GM21381 (cell line): Measurements from ENCODE around the gene FAM76B.
A peak's percentile ranks its signal among the peaks of the same experiment; 100 is the strongest.
"Not testable (repeated sequence)": the region's sequence is repeated elsewhere in the genome, so short reads cannot be mapped to it uniquely, and the experiment has no call there.

Experiments
- ATAC-seq: cut with Tn5 transposase; IDR thresholded peaks from one replicate; pipeline ENCODE4 v1.9.1; 2021; ENCODE audit warnings: mild to moderate bottlenecking, moderate library complexity; ENCODE audit not compliant: unreplicated experiment

Gene FAM76B

DNA sequence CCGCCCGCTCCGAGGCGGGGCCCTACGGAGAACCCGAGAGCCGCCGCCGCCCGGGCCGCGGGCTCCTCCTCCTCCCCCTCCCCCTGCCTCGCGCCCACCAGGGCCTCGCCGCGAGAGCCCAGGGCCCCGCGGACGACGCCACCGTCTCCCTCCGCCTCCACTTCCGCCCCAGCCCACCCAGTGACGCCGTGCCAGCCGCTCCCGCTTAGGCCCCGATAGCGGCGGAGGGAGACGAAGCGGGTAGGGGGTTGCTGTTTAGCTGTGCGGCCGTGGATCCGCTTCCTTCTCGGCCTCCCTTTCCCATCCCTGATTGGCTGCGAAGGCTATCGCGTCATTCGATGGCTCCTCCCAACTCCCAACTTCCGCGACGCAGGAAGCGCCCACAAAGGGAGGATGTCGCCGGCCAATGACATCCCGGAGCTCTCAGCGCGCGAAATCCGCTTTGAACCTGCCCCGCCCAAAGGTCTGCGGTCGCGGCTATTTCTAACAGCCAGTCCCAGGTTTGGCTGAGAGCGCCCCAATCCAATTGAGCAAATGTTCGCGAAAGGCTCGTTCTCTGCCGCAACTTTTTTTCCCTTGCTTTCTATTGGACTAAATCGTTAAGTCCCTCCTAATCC, at the start of gene FAM76B:
Gene FAM76B (minus strand): TSS at position 277 of the 617 bp plus-strand sequence. CDS start 304 bp downstream, outside the sequence.
- peak; percentile 69 for ATAC-seq

DNA sequence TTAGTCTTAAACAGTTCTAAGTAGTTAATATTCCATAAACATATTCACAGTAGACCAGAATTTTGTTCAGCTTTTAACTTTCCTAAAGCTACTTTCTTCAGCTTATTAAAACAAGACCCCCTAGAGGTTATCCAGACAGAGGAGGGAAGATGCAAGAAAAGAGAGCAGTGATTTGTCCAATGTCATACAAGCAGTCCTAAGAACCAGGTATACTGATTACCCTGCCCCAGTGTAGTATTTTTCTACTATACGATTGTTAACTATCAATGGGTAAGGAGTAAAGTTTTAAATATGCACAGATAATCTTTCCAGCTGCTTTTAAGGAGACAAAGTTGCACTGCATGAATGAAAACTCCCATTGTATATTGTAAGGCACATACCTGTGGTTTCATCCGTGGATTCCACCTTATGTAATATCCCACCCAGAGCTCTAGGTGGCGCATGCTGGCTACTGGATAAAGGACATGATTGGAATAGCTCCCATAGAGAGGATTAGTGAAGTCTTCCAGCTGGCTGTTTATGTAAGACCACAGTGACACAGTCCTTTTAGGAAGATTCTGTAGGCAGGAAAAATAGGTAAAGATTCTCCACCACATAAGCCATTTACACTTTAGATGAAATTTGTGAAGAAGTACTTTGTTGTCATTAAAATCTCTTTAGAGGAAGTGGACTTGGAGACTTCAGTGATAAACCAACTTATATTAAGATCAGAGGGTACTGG, 46.3 kb upstream of the FAM76B start:
- peak; percentile 90 for ATAC-seq

DNA sequence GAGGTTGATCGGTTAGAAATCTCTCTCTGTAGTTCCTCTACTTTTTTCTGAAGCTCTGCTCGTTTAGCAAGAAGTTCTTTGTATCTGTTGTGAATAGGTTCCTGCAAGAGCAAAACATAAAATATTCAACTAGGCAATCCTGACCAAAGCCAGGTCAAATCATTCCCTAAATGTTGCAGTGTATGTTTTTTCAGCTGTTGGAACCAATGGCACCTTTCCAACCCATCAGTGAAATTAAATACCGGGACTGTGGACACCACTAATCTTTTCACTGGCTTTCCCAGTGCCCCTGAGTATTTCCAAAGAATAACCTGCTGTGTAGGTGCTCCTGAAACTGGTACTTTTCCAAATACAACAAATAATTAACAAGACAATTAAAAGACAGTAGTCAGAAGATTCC, 45.8 kb upstream of the FAM76B start:
- ATAC-seq: no peak

DNA sequence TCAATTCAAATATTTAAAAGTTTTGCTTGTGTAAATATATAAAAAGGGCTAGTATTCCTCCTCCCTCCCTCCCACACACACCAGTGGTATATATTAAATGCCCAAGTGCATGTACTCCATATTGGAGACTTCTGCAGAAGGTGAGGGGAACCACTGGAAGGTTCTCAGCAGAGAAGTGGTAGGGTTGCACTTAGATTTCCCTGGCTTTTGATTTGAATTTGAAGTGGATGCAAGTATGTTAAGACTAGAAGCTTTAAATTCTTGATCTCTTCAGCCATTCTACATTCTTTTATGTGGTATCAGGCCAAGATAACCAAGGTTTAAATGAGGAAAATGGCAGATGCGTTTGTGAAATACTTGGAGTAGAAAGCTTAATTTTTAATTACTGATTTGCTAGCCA, 43.8 kb upstream of the FAM76B start:
- ATAC-seq: no peak

DNA sequence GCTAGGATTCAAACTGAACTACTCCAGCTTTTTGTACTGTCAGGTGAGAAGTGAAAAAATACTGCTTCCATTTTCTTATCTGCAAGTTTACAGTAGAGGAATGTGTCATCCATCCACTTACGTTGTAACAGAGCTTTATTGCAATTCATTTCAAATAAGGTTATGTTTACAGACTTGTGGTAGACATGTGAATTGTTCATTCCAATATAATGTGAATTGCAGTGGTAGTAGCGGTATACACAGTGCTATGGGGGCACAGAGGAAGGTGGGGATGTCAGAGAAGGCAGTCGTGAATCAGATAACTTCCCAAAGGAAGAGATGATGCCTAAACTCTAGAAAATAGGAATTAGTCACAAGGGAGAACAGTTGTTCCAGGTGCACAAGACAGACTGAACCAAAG, 43.2 kb upstream of the FAM76B start:
- ATAC-seq: no peak

DNA sequence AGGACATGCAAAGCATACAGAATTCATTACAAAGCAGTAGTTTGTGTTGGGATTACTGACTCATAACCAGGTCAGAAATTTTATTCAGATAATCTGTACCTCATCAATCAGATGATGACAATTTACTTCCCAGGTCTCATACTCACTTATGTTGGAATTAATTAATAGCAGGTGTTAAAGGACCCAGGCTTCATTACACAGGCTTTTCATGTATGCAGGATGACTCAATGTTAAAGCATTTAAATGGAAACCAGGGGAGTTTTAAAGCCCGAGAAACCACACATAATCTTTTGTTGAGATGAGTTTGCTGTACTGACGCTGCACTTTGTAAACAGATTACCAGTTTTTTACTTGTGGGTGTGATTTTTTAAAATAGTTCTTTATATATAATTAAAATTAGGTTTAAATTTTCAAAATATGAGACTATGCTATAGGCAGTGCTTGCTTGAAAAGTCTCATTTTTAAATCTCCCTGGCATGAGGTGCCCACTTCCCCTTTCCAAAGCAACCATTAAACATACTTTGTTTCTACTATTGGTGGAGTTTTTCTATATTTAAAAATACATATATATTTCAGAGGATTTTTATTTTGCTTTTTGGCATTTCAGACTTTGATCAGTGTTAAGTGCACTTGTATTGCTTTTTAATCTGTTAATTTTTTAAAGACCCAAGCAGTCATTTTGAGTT, 41.8 kb upstream of the FAM76B start:
- ATAC-seq: no peak

DNA sequence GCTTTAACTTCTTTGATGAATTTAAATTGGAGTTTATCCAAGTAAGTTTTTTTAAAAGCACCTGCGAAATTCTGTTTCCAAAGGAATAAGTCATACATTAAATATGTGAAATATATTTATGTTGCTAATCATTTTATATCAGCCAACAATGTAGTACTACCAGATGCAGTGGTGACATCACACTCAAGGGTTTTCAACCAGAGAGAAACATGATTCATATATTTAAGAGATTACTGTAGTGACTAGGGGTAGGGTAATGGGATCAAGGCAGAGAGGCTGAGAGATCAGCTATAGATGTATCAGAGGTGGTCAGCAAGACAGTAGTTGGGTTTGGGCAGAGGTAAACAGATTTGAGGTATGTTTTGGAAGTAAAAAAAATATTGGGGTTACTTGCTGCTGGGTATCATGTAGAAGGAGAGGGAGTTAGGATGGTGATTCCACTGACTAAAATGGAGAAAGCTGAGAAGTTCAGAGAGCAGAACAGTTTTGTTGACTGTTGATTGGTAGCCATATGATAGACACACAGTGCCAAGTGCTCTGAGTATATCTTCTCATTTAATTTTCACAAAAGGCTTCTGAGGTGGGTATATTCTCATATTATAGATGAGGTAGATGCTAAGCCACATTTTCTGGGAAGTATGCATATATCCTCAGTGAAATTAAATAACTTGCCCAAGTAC, 40.1 kb upstream of the FAM76B start:
- ATAC-seq: no peak

DNA sequence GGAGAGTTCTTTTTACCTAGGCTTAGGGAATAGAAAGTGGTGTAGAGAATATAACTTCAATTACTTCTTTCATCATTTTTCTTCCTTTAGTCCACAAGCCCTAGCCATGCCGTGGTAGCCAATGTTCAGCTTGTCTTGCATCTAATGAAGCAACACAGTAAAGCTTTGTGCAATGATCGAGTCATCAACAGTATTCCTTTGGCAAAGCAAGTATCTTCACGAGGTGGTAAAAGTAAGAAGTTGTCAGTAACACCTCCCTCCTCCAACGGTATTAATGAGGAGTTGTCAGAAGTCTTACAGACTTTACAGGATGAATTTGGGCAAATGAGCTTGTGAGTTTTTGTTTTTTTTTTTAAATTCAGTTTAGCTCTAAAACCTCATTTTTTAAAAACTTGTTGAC, 38.1 kb upstream of the FAM76B start:
- no peak for ATAC-seq

DNA sequence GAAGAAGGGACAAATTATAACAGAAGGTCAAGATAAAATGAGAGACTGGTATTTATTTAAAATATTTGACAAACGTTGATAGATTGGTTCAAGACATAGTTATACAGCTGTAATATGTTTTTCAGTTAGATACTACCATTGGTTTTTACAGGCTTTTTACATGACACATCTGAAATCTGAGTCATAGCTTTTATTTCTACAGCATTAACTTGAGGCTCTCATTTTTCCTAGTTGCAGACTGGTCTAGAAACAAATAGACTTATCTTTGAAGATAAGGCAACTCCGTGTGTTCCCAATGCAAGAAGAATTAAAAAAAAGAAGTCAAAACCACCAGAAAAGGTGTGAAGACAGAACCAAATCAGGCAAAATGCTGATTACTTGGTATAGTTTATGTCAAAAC, 32.1 kb upstream of the FAM76B start:
- ATAC-seq: no peak

DNA sequence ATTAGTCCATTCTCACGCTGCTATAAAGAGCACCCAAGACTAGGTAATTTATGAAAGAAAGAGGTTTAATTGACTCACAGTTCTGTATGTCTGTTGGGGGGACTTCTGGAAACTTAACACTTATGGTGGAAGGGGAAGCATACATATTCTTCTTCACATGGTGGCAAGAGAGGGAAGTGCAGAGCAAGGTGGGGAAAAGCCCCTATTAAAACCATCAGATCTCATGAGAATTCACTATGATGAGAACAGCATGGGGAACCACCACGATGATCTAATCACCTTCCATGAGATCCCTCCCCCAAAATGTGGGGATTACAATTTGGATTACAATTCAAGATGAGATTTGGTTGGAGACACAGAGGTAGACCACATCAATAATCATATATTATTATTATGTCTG, 26.5 kb upstream of the FAM76B start:
- no peak for ATAC-seq

DNA sequence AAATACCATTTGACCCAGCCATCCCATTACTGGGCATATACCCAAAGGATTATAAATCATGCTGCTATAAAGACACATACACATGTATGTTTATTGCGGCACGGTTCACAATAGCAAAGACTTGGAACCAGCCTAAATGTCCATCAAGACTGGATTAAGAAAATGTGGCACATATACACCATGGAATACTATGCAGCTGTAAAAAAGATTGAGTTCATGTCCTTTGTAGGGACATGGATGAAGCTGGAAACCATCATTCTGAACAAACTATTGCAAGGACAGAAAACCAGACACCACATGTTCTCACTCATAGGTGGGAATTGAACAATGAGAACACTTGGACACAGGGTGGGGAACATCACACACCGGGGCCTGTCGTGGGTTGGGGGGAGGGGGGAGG, 21.5 kb upstream of the FAM76B start:
- not testable (repeated sequence) for ATAC-seq

DNA sequence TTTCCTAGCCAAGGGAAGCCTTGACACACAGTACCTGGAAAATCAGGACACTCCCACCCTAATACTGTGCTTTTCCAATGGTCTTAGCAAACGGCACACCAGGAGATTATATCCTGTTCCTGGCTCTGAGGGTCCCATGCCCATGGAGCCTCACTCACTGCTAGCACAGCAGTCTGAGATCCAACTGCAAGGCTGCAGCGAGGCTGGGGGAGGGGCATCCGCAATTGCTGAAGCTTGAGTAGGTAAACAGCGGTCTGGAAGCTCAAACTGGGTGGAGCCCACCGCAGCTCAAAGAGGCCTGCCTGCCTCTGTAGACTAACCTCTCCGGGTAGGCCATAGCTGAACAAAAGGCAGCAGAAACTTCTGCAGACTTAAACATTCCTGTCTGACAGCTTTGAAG, 16.9 kb upstream of the FAM76B start:
- ATAC-seq: not testable (repeated sequence)

DNA sequence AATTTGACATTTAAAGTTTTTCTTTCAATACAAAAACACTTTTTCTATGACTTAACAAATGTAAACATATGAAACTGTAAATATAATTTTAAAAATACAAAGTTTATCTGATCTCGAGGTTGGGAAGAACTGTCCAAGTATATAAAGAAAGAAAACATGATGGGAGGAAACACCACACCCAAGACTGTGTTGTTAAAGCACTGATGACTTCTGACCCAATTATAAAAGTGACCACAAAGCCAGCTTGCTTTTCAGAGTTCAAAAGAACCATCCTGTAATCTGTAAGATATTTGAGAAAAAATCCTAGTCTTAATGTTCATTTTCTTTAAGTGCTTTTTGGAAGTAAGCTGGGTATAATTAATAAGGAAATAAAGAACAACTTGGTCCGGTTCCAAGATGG, 16.3 kb upstream of the FAM76B start:
- ATAC-seq: no peak

DNA sequence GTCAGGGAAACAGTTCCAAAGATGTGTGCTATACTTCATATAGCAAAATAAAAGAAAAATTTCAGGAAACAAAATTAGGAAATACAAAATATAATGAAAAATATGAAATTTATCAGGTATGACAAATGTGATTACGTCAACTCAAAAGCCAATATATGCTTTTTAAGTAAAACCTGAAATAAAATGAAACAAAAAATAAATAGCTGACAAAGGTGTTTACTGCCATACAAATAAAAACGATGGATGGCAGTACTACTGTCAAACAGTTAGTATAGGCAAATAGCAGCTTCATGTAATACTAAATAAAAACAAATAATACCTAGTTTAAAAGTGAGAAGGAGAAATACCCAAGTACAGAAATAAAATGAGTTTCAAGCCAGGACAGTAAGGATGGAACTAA, 14.4 kb upstream of the FAM76B start:
- no peak for ATAC-seq

DNA sequence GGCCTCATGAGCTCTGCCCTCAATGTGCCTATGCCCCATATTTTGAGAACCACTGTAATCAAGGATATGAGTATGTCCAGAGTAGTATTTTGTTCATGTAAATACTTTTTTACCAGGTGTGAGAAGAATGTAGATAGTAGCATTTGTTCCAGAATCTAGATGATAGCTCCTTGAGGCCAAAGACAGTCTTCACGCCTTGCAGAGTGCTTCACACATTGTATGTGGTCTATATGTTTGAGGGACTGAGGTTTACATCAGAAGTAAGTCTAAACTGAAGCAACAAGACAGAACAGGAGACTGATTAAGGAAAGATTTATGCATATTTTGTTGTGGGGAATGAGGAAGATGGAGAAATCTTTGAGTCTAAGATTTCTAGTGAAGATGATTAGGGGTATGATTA, 13.2 kb upstream of the FAM76B start:
- no peak for ATAC-seq

DNA sequence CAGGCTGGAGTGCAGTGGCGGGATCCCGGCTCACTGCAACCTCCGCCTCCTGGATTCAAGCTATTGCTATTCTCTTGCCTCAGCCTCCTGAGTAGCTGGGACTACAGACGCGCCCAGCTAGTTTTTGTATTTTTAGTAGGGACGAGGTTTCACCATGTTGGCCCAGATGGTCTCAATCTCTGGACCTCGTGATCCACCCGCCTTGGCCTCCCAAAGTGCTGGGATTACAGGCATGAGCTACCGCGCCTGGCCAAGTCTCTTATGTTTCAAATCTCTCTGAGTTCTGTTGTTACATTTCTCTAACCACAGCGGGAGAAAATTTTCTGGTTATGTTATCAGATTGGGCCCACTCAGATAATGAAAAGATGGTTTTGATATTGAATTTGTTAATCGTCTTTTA, 10.9 kb upstream of the FAM76B start:
- ATAC-seq: no peak

DNA sequence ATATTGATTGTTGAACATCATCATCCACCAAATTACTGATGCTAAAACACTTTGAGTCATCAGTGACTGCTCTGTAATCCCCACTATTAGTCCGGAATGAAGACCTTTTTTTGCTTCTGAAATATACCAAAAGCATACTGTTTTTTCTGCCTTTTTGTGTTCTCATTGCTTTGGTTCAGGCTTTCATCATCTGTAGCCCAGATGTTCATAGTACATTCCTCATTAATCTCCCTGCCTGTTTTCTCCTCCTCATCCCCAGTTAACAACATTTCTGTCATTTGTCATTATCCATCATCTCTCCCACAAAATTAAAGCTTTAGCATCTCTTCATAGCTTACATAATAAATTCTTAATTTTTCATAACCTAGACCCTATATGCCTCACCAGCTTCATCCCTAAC, 10.0 kb upstream of the FAM76B start:
- ATAC-seq: no peak

DNA sequence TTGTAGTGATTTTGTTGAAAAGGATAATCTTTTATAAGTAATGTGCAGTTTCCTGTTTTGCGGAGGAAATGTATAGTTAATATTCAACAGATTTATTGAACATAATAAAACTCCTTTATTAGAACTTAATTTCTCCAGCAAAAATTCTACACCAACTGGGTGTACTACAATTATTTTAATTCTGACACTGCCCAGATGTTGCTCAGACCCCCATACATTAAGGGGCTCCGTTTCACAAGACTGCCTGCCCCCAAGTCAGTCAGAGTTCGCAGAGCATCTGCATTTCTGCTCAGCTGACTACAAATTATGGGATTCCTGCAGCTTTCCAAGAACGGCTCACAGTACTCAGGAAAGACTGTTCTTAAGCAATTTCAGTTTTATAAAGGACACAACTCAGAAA, 6.9 kb upstream of the FAM76B start:
- no peak for ATAC-seq

DNA sequence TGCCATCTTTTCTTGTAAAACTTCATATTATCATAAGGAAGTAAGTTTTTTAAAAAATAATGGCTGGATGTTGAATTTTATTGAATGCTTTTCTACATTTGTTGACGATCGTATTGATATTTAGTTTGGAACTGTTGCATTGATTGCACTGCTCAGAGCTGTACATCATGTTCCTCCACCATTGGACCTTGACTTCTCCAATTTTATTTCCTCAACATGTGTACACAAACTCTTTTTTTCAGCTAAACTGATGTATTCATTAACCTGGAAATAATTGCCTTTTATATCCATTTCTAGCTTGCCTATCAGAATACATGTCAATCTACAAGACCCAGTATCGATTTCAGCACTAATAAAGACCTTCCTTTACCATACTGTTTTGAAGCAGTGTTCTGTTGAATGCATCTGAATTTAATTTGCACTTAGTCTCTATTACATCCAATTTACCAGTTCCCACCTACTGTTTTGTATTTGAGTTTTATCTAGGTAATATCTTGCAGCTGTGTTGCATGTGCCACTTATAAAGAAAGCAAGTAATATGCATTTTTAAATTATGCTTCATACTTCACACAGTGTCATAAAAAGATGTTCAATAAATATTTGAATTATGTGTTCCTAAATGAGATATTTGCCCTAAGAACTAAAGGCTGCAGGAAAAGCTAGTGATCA, 6.2 kb upstream of the FAM76B start:
- ATAC-seq: no peak

DNA sequence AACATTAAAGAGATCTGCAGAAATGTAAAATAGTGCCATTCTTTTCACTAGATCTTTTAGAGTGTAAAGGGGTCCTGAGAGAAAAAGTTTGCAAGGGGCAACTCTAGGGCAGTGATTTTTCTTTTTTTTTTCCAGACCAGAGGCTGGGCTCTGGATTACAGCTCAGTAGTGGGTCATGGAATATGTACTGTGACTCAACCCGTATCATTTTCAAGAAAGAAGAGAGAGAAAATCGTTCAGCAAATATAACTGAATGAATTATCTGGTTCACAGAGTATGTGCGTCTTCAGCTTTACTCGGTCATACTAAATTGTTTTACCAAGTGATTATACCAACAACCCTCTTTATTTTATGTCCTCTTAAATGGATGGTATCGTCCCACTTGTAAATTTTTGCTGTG, 4.5 kb upstream of the FAM76B start:
- no peak for ATAC-seq

DNA sequence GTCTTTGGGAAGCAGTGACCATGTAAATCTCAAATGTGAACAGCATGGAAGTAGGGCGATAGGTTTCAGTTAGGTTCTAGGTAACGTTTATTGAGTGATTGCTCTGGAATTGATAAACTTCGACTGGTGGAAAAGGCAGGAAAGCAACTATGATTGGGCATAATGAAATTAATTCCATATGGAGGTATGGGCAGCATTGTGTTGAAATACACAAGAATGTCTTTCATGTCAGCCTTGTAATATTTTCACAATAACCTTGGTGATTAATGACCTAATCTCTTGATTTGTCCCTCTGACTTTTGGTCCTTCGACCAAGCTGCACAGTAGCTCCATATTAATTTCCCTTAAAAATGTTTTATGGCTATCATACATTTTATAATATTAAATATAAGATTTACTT, 3.5 kb upstream of the FAM76B start:
- no peak for ATAC-seq
